WTC11 (cell line): Measurements from ENCODE around the gene DENND4B. TPM values are rescaled to one million over a fixed set of nuclear protein-coding genes. Genes with fewer than 3 reads are reported as not detected.

Experiments
- ATAC-seq: fragments of 200-7000 bp; cut with Tn5 transposase; 2 replicates; pipeline ENCODE4 v1.10.0; 2021; ENCODE audit warnings: mild to moderate bottlenecking, moderate library complexity
- CTCF ChIA-PET: fragments of 300-600 bp; sonication (Branson Sonifier 250); formaldehyde crosslinking; loops from one replicate; lab custom pipeline; 2021; ENCODE audit warnings: antibody characterized with exemption; lab: Charles Lee
- POLR2A ChIA-PET: fragments of 350-600 bp; sonication (Branson Sonifier 250); formaldehyde crosslinking; loops from one replicate; lab custom pipeline; 2021; ENCODE audit warnings: antibody characterized with exemption; lab: Charles Lee
- DNase-seq: peaks from one replicate; pipeline ENCODE4 v3.0.0; 2021; ENCODE audit warnings: low spot score
- H3K27ac Mint-ChIP-seq: 2 replicates; pipeline ENCODE4 v1.8.0; 2021; ENCODE audit warnings: mixed read lengths
- H3K27me3 Mint-ChIP-seq: 2 replicates; pipeline ENCODE4 v1.8.0; 2021; ENCODE audit warnings: low read depth, mild to moderate bottlenecking, moderate library complexity, mixed read lengths
- H3K36me3 Mint-ChIP-seq: 2 replicates; pipeline ENCODE4 v1.8.0; 2021; ENCODE audit warnings: mixed read lengths
- H3K4me1 Mint-ChIP-seq: 2 replicates; pipeline ENCODE4 v1.8.0; 2022; ENCODE audit warnings: mixed read lengths
- H3K4me3 Mint-ChIP-seq: 2 replicates; pipeline ENCODE4 v1.8.0; 2021; ENCODE audit warnings: mild to moderate bottlenecking, moderate library complexity, mixed read lengths
- H3K9me3 Mint-ChIP-seq: 2 replicates; pipeline ENCODE4 v1.8.0; 2021; ENCODE audit warnings: mixed read lengths
- AFF4 ChIP-seq: sonication (generic); formaldehyde crosslinking; IDR thresholded peaks from 2 replicates; pipeline ENCODE4 v1.8.1; 2023; ENCODE audit warnings: mild to moderate bottlenecking, missing genetic modification reagents, borderline replicate concordance
- ATF1 ChIP-seq: sonication (generic); formaldehyde crosslinking; IDR thresholded peaks from 2 replicates; pipeline ENCODE4 v1.8.1; 2023; ENCODE audit warnings: mild to moderate bottlenecking, moderate library complexity, missing genetic modification reagents
- E2F4 ChIP-seq: sonication (generic); formaldehyde crosslinking; IDR thresholded peaks from 2 replicates; pipeline ENCODE4 v1.8.1; 2022; ENCODE audit warnings: low read depth, mild to moderate bottlenecking, moderate library complexity, missing genetic modification reagents, borderline replicate concordance
- ELF4 ChIP-seq: sonication (generic); formaldehyde crosslinking; IDR thresholded peaks from 2 replicates; pipeline ENCODE4 v1.8.1; 2022; ENCODE audit warnings: low read depth, mild to moderate bottlenecking, moderate library complexity, missing genetic modification reagents
- ETV6 ChIP-seq: sonication (generic); formaldehyde crosslinking; IDR thresholded peaks from 2 replicates; pipeline ENCODE4 v1.8.1; 2022; ENCODE audit warnings: mild to moderate bottlenecking, missing genetic modification reagents
- FOXJ3 ChIP-seq: sonication (generic); formaldehyde crosslinking; IDR thresholded peaks from 2 replicates; pipeline ENCODE4 v1.9.0; 2021; ENCODE audit warnings: missing genetic modification reagents, mild to moderate bottlenecking, borderline replicate concordance
- FOXK1 ChIP-seq: sonication (generic); formaldehyde crosslinking; IDR thresholded peaks from 2 replicates; pipeline ENCODE4 v1.8.0; 2022; ENCODE audit warnings: mild to moderate bottlenecking, moderate library complexity, missing genetic modification reagents
- GRHL2 ChIP-seq: fragments of 250-450 bp; sonication (Bioruptor Pico); IDR thresholded peaks from 2 replicates; pipeline ENCODE4 v1.8.0; 2022; ENCODE audit warnings: mild to moderate bottlenecking, moderate library complexity; ENCODE audit not compliant: insufficient replicate concordance, severe bottlenecking
- GTF2I ChIP-seq: fragments of 250-450 bp; sonication (Bioruptor Pico); conservative IDR thresholded peaks from 2 replicates; pipeline ENCODE4 v1.4.0; 2021; ENCODE audit warnings: mild to moderate bottlenecking
- IRF1 ChIP-seq: sonication (generic); formaldehyde crosslinking; IDR thresholded peaks from 2 replicates; pipeline ENCODE4 v1.8.0; 2023; ENCODE audit warnings: missing genetic modification reagents
- IRF2 ChIP-seq: sonication (generic); formaldehyde crosslinking; IDR thresholded peaks from 2 replicates; pipeline ENCODE4 v1.8.0; 2022; ENCODE audit warnings: low read depth, missing genetic modification reagents, borderline replicate concordance
- MAX ChIP-seq: sonication (generic); formaldehyde crosslinking; IDR thresholded peaks from 2 replicates; pipeline ENCODE4 v1.8.0; 2022; ENCODE audit warnings: mild to moderate bottlenecking, missing genetic modification reagents
- NR2C2 ChIP-seq: sonication (generic); formaldehyde crosslinking; IDR thresholded peaks from 2 replicates; pipeline ENCODE4 v1.8.0; 2022; ENCODE audit warnings: mild to moderate bottlenecking, missing genetic modification reagents
- ZNF512 ChIP-seq: sonication (generic); formaldehyde crosslinking; IDR thresholded peaks from 2 replicates; pipeline ENCODE4 v1.8.1; 2022; ENCODE audit warnings: missing genetic modification reagents, borderline replicate concordance
- total RNA-seq: library from RNA; stranded (reverse); gene quantifications from 3 replicates; pipeline ENCODE4 v1.2.3, GENCODE V29; 2021
- TF ChIP-seq, protein P1 (sequence below): fragments of 250-450 bp; sonication (Bioruptor Pico); IDR thresholded peaks from 2 replicates; pipeline ENCODE4 v1.9.0; 2021; ENCODE audit warnings: mild to moderate bottlenecking, borderline replicate concordance

The DENND4B gene
- total RNA-seq, 1 experiment from 2014 or later: 93.1 TPM

DNA sequence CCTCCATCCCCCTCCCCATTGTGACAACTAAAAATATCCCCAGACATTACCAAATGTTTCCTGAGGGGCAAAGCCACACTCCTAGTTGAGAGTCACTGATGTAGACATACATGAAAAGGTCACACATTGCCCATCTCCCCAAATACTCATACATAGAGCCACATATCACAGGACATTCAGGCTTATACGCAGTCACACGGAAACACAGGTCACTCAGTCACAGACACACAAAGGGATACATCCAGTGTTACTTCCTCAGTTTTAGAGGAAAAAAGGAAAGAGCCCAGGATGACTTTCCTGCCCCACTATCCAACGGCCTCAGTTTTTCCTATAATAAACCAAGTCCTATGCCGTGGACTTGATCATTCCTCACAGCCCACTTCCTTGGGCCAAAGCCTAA, 14.9 kb upstream of the DENND4B start:
- Mint-ChIP-seq H3K27me3 (no peaks in the 10 kb centered on the region), H3K4me3 (peak overlapping the region; percentile 92), H3K4me1 (peaks cover 59% of the 10 kb centered on the region), H3K9me3 (peaks cover 5% of the 10 kb centered on the region), H3K27ac (peak overlapping the region; percentile 100), H3K36me3 (peaks cover 34% of the 10 kb centered on the region)
- CTCF ChIA-PET: interaction anchor here (3.0 kb wide), 1 partner anchor 15 kb away, joined by 27 read pairs; the partner anchor contains the start of gene DENND4B
- TF ChIP-seq MAX (no peak), E2F4 (CRISPR knock-in tag) (no peak), IRF2 (no peak), GTF2I (no peak), NR2C2 (CRISPR knock-in tag) (no peak), ELF4 (CRISPR knock-in tag) (no peak), ETV6 (CRISPR knock-in tag) (no peak), FOXK1 (no peak), ATF1 (CRISPR knock-in tag) (no peak), FOXJ3 (CRISPR knock-in tag) (no peak), IRF1 (CRISPR knock-in tag) (no peak), GRHL2 (CRISPR knock-in tag) (no peak), ZNF512 (CRISPR knock-in tag) (no peak), AFF4 (CRISPR knock-in tag) (no peak)
- TF ChIP-seq, protein P1, sequence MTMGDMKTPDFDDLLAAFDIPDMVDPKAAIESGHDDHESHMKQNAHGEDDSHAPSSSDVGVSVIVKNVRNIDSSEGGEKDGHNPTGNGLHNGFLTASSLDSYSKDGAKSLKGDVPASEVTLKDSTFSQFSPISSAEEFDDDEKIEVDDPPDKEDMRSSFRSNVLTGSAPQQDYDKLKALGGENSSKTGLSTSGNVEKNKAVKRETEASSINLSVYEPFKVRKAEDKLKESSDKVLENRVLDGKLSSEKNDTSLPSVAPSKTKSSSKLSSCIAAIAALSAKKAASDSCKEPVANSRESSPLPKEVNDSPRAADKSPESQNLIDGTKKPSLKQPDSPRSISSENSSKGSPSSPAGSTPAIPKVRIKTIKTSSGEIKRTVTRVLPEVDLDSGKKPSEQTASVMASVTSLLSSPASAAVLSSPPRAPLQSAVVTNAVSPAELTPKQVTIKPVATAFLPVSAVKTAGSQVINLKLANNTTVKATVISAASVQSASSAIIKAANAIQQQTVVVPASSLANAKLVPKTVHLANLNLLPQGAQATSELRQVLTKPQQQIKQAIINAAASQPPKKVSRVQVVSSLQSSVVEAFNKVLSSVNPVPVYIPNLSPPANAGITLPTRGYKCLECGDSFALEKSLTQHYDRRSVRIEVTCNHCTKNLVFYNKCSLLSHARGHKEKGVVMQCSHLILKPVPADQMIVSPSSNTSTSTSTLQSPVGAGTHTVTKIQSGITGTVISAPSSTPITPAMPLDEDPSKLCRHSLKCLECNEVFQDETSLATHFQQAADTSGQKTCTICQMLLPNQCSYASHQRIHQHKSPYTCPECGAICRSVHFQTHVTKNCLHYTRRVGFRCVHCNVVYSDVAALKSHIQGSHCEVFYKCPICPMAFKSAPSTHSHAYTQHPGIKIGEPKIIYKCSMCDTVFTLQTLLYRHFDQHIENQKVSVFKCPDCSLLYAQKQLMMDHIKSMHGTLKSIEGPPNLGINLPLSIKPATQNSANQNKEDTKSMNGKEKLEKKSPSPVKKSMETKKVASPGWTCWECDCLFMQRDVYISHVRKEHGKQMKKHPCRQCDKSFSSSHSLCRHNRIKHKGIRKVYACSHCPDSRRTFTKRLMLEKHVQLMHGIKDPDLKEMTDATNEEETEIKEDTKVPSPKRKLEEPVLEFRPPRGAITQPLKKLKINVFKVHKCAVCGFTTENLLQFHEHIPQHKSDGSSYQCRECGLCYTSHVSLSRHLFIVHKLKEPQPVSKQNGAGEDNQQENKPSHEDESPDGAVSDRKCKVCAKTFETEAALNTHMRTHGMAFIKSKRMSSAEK (CRISPR knock-in tag): no peak
- POLR2A ChIA-PET: interaction anchor here (2.0 kb wide), 1 partner anchor 186 kb away, joined by 5 read pairs; the partner anchor contains the start of gene SLC27A3
- DNase-seq (no peak), ATAC-seq (no peak)
